C4-2B (cell line): ENCODE measurements around the gene NFX1.

Experiments
- CTCF ChIP-seq: fragments of 450-650 bp; conservative IDR thresholded peaks from 2 replicates; pipeline ENCODE4 v1.5.1; 2017; ENCODE audit warnings: mild to moderate bottlenecking
- ZFX ChIP-seq: fragments of 450-650 bp; IDR thresholded peaks from 2 replicates; pipeline ENCODE4 v1.6.1; 2017

- TF ChIP-seq CTCF, result no peak
- no peak for TF ChIP-seq ZFX
Measured at GRCh38 chr9:33245341-33245740, 45.0 kb upstream of the NFX1 start.
